WTC11 (cell line): ENCODE measurements around the gene GRB10. TPM values are rescaled to one million over a fixed set of nuclear protein-coding genes. Genes with fewer than 3 reads are reported as not detected.
A peak's percentile ranks its signal among the peaks of the same experiment; 100 is the strongest.

ENCODE experiments used
- ATAC-seq: fragments of 200-7000 bp; cut with Tn5 transposase; 2 replicates; pipeline ENCODE4 v1.10.0; 2021; ENCODE audit warnings: mild to moderate bottlenecking, moderate library complexity
- CTCF ChIA-PET: fragments of 300-600 bp; sonication (Branson Sonifier 250); formaldehyde crosslinking; loops from one replicate; lab custom pipeline; 2021; ENCODE audit warnings: antibody characterized with exemption; lab: Charles Lee
- POLR2A ChIA-PET: fragments of 350-600 bp; sonication (Branson Sonifier 250); formaldehyde crosslinking; loops from one replicate; lab custom pipeline; 2021; ENCODE audit warnings: antibody characterized with exemption; lab: Charles Lee
- DNase-seq: peaks from one replicate; pipeline ENCODE4 v3.0.0; 2021; ENCODE audit warnings: low spot score
- H3K27ac Mint-ChIP-seq: 2 replicates; pipeline ENCODE4 v1.8.0; 2021; ENCODE audit warnings: mixed read lengths
- H3K27me3 Mint-ChIP-seq: 2 replicates; pipeline ENCODE4 v1.8.0; 2021; ENCODE audit warnings: low read depth, mild to moderate bottlenecking, moderate library complexity, mixed read lengths
- H3K36me3 Mint-ChIP-seq: 2 replicates; pipeline ENCODE4 v1.8.0; 2021; ENCODE audit warnings: mixed read lengths
- H3K4me1 Mint-ChIP-seq: 2 replicates; pipeline ENCODE4 v1.8.0; 2022; ENCODE audit warnings: mixed read lengths
- H3K4me3 Mint-ChIP-seq: 2 replicates; pipeline ENCODE4 v1.8.0; 2021; ENCODE audit warnings: mild to moderate bottlenecking, moderate library complexity, mixed read lengths
- H3K9me3 Mint-ChIP-seq: 2 replicates; pipeline ENCODE4 v1.8.0; 2021; ENCODE audit warnings: mixed read lengths
- ETV6 ChIP-seq: sonication (generic); formaldehyde crosslinking; IDR thresholded peaks from 2 replicates; pipeline ENCODE4 v1.8.1; 2022; ENCODE audit warnings: mild to moderate bottlenecking, missing genetic modification reagents
- FOXK1 ChIP-seq: sonication (generic); formaldehyde crosslinking; IDR thresholded peaks from 2 replicates; pipeline ENCODE4 v1.8.0; 2022; ENCODE audit warnings: mild to moderate bottlenecking, moderate library complexity, missing genetic modification reagents
- FOXP4 ChIP-seq: sonication (generic); formaldehyde crosslinking; IDR thresholded peaks from 2 replicates; pipeline ENCODE4 v1.8.0; 2022; ENCODE audit warnings: mild to moderate bottlenecking, missing genetic modification reagents
- IRF2 ChIP-seq: sonication (generic); formaldehyde crosslinking; IDR thresholded peaks from 2 replicates; pipeline ENCODE4 v1.8.0; 2022; ENCODE audit warnings: low read depth, missing genetic modification reagents, borderline replicate concordance
- MXD4 ChIP-seq: fragments of 250-450 bp; sonication (Bioruptor Pico); IDR thresholded peaks from 2 replicates; pipeline ENCODE4 v1.8.0; 2021; ENCODE audit warnings: mild to moderate bottlenecking, moderate library complexity, borderline replicate concordance
- MYBL2 ChIP-seq: sonication (generic); formaldehyde crosslinking; IDR thresholded peaks from 2 replicates; pipeline ENCODE4 v1.8.1; 2023; ENCODE audit warnings: mild to moderate bottlenecking, moderate library complexity, missing genetic modification reagents
- NR2C2 ChIP-seq: sonication (generic); formaldehyde crosslinking; IDR thresholded peaks from 2 replicates; pipeline ENCODE4 v1.8.0; 2022; ENCODE audit warnings: mild to moderate bottlenecking, missing genetic modification reagents
- NR3C1 ChIP-seq: sonication (generic); formaldehyde crosslinking; conservative IDR thresholded peaks from 2 replicates; pipeline ENCODE4 v1.8.1; 2023; ENCODE audit warnings: low read depth, mild to moderate bottlenecking, missing genetic modification reagents
- RORB ChIP-seq: fragments of 250-450 bp; sonication (Bioruptor Pico); IDR thresholded peaks from 2 replicates; pipeline ENCODE4 v1.9.0; 2021; ENCODE audit warnings: mild to moderate bottlenecking
- SMAD3 ChIP-seq: sonication (generic); formaldehyde crosslinking; IDR thresholded peaks from 2 replicates; pipeline ENCODE4 v1.8.0; 2022; ENCODE audit warnings: missing genetic modification reagents, mild to moderate bottlenecking, borderline replicate concordance
- USF2 ChIP-seq: sonication (generic); formaldehyde crosslinking; IDR thresholded peaks from 2 replicates; pipeline ENCODE4 v1.8.1; 2023; ENCODE audit warnings: mild to moderate bottlenecking, missing genetic modification reagents, moderate library complexity
- ZNF138 ChIP-seq: sonication (generic); formaldehyde crosslinking; conservative IDR thresholded peaks from 2 replicates; pipeline ENCODE4 v1.8.1; 2022; ENCODE audit warnings: mild to moderate bottlenecking, moderate library complexity, missing genetic modification reagents
- ZNF416 ChIP-seq: fragments of 250-450 bp; sonication (Bioruptor Pico); IDR thresholded peaks from 2 replicates; pipeline ENCODE4 v1.9.0; 2021; ENCODE audit warnings: mild to moderate bottlenecking, inconsistent platforms
- ZNF423 ChIP-seq: fragments of 250-450 bp; sonication (Bioruptor Pico); IDR thresholded peaks from 2 replicates; pipeline ENCODE4 v2.1.2; 2022; ENCODE audit warnings: mild to moderate bottlenecking, moderate library complexity
- total RNA-seq: library from RNA; stranded (reverse); gene quantifications from 3 replicates; pipeline ENCODE4 v1.2.3, GENCODE V29; 2021
- TF ChIP-seq, protein P1 (sequence below): fragments of 250-450 bp; sonication (Bioruptor Pico); conservative IDR thresholded peaks from 2 replicates; pipeline ENCODE4 v1.9.0; 2021; ENCODE audit warnings: mild to moderate bottlenecking
- TF ChIP-seq, protein P2 (sequence below): sonication (generic); formaldehyde crosslinking; IDR thresholded peaks from 2 replicates; pipeline ENCODE4 v1.8.1; 2022; ENCODE audit warnings: low read depth, mild to moderate bottlenecking, moderate library complexity, missing genetic modification reagents, borderline replicate concordance
- TF ChIP-seq, protein P3 (sequence below): fragments of 250-450 bp; sonication (Bioruptor Pico); IDR thresholded peaks from 2 replicates; pipeline ENCODE4 v1.9.0; 2021; ENCODE audit warnings: mild to moderate bottlenecking, borderline replicate concordance

The GRB10 gene
- total RNA-seq, 1 experiment from 2014 or later, result 103 TPM

DNA sequence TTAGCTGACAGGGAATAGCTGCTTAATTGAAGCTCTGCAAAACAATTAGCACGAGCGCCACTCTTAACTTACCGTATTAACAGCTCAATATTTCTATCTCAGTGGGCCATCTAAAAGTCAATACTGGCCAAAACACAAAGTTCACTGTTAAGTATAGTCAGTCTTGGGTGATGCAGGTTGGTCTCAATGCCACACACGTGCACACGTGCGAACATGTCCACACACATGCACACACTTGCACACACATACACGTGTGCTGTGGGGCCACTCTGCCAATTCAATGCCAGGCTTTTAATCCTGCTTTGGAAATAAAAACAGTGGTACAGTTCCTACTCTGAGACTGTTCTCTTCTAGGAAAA is 105.1 kb downstream of the GRB10 start:
- TF ChIP-seq, protein P1, sequence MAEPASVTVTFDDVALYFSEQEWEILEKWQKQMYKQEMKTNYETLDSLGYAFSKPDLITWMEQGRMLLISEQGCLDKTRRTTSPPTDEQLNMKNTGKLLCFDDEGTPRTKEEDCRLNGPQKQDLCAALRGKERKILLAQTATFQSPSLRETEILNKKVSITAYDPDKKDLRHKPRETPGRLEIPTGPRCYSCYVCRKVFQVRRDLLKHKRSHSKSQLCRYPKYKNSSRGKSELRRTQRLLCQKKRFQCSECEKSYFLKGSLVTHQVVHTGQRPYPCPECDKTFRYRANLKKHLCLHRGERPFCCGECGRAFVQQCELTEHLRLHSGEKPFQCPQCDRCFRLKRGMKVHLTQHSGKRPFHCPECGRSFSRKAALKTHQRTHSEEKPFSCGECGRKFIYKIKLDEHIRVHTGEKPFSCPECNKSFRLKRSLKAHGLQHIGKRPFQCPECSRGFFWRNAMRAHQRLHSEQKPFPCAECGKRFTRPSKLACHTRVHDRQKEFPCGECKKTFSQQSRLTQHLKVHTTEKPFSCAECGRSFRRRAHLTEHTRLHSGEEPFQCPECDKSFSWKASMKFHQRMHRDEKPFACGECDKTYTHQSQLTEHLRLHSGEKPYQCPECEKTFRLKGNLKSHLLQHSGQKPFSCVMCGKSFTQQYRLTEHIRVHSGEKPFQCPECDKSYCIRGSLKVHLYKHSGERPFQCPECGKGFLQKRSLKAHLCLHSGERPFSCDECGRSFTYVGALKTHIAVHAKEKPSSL (CRISPR knock-in tag), result no peak
- no peak for TF ChIP-seq MXD4 (CRISPR knock-in tag)
- TF ChIP-seq ZNF416, result no peak
- TF ChIP-seq ZNF423 (CRISPR knock-in tag), result no peak
- TF ChIP-seq IRF2 (CRISPR knock-in tag), result no peak
- no peak for TF ChIP-seq SMAD3 (CRISPR knock-in tag)
- TF ChIP-seq MYBL2 (CRISPR knock-in tag), result no peak
- Mint-ChIP-seq H3K9me3 (no peaks in the 10 kb centered on the region), H3K27me3 (no peaks in the 10 kb centered on the region), H3K4me1 (peaks cover 51% of the 10 kb centered on the region), H3K4me3 (no peak overlapping the region), H3K27ac (no peak overlapping the region), H3K36me3 (no peaks in the 10 kb centered on the region; the same call in 1 of the 2 replicates)
- DNase-seq, result no peak
- no peak for ATAC-seq
- CTCF ChIA-PET, result no interaction called here
- POLR2A ChIA-PET, result no interaction called here

- ATAC-seq, result no peak
- ChIA-PET CTCF (interaction anchor here (1.9 kb wide), 1 partner anchor 44 kb away, joined by 7 read pairs; no protein-coding TSS in a partner anchor), POLR2A (interaction anchor here (0.6 to 0.8 kb wide), 2 partner anchors 13 to 342 kb away, joined by 3 to 6 read pairs; no protein-coding TSS in a partner anchor)
- no peak for DNase-seq
- no peak overlapping the region for H3K4me3 Mint-ChIP-seq
- no peaks in the 10 kb centered on the region for H3K27me3 Mint-ChIP-seq
- H3K36me3 Mint-ChIP-seq, result no peaks in the 10 kb centered on the region; the same call in 1 of the 2 replicates
- H3K9me3 Mint-ChIP-seq, result no peaks in the 10 kb centered on the region
- TF ChIP-seq, protein P2, sequence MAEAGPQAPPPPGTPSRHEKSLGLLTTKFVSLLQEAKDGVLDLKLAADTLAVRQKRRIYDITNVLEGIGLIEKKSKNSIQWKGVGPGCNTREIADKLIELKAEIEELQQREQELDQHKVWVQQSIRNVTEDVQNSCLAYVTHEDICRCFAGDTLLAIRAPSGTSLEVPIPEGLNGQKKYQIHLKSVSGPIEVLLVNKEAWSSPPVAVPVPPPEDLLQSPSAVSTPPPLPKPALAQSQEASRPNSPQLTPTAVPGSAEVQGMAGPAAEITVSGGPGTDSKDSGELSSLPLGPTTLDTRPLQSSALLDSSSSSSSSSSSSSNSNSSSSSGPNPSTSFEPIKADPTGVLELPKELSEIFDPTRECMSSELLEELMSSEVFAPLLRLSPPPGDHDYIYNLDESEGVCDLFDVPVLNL (CRISPR knock-in tag), result no peak
- TF ChIP-seq RORB, result no peak
- no peak for TF ChIP-seq USF2
- TF ChIP-seq FOXP4, result no peak
- peaks cover 44% of the 10 kb centered on the region for H3K4me1 Mint-ChIP-seq
- H3K27ac Mint-ChIP-seq, result peak overlapping the region; percentile 51
Observed at GRCh38 chr7:50676740-50677637, 105.7 kb downstream of the GRB10 start.

DNA sequence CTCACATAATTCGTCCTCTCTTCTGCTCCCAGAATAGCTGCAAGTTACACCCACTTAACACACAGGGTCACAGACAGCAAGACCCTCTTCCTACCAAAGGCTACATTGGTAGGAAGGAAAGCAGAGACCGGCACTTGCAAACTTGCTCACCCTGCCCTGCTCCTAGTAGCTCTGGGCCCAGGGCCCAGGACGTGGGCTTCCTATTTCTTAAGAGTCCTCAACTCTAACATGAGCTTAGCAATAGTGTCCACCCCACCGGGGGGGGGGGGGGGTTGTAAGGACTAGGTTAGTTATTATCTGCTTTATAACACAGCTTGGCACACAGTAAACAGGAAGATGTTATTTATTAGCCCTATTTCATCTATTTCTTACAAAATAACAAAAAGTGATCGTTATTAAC is 106.6 kb downstream of the GRB10 start:
- ATAC-seq (no peak), DNase-seq (no peak)
- Mint-ChIP-seq H3K27ac (no peak overlapping the region), H3K27me3 (no peaks in the 10 kb centered on the region), H3K9me3 (no peaks in the 10 kb centered on the region), H3K36me3 (peaks cover 6% of the 10 kb centered on the region; the same call in 1 of the 2 replicates), H3K4me3 (no peak overlapping the region), H3K4me1 (peaks cover 35% of the 10 kb centered on the region)
- ChIA-PET POLR2A (interaction anchor here (0.6 to 0.8 kb wide), 2 partner anchors 12 to 343 kb away, joined by 3 to 6 read pairs; no protein-coding TSS in a partner anchor), CTCF (interaction anchor here (0.8 to 1.9 kb wide), 2 partner anchors 44 to 325 kb away, joined by 4 to 7 read pairs; no protein-coding TSS in a partner anchor)
- no peak for TF ChIP-seq ZNF138 (CRISPR knock-in tag)
- TF ChIP-seq NR2C2 (CRISPR knock-in tag), result no peak
- no peak for TF ChIP-seq FOXK1
- TF ChIP-seq, protein P3, sequence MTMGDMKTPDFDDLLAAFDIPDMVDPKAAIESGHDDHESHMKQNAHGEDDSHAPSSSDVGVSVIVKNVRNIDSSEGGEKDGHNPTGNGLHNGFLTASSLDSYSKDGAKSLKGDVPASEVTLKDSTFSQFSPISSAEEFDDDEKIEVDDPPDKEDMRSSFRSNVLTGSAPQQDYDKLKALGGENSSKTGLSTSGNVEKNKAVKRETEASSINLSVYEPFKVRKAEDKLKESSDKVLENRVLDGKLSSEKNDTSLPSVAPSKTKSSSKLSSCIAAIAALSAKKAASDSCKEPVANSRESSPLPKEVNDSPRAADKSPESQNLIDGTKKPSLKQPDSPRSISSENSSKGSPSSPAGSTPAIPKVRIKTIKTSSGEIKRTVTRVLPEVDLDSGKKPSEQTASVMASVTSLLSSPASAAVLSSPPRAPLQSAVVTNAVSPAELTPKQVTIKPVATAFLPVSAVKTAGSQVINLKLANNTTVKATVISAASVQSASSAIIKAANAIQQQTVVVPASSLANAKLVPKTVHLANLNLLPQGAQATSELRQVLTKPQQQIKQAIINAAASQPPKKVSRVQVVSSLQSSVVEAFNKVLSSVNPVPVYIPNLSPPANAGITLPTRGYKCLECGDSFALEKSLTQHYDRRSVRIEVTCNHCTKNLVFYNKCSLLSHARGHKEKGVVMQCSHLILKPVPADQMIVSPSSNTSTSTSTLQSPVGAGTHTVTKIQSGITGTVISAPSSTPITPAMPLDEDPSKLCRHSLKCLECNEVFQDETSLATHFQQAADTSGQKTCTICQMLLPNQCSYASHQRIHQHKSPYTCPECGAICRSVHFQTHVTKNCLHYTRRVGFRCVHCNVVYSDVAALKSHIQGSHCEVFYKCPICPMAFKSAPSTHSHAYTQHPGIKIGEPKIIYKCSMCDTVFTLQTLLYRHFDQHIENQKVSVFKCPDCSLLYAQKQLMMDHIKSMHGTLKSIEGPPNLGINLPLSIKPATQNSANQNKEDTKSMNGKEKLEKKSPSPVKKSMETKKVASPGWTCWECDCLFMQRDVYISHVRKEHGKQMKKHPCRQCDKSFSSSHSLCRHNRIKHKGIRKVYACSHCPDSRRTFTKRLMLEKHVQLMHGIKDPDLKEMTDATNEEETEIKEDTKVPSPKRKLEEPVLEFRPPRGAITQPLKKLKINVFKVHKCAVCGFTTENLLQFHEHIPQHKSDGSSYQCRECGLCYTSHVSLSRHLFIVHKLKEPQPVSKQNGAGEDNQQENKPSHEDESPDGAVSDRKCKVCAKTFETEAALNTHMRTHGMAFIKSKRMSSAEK (CRISPR knock-in tag), result no peak
- no peak for TF ChIP-seq ETV6 (CRISPR knock-in tag)
- TF ChIP-seq NR3C1 (CRISPR knock-in tag), result no peak
- TF ChIP-seq, protein P1 (CRISPR knock-in tag), result no peak
